ENCODE measurements around the gene SLC13A5.

The SLC13A5 gene

DNA sequence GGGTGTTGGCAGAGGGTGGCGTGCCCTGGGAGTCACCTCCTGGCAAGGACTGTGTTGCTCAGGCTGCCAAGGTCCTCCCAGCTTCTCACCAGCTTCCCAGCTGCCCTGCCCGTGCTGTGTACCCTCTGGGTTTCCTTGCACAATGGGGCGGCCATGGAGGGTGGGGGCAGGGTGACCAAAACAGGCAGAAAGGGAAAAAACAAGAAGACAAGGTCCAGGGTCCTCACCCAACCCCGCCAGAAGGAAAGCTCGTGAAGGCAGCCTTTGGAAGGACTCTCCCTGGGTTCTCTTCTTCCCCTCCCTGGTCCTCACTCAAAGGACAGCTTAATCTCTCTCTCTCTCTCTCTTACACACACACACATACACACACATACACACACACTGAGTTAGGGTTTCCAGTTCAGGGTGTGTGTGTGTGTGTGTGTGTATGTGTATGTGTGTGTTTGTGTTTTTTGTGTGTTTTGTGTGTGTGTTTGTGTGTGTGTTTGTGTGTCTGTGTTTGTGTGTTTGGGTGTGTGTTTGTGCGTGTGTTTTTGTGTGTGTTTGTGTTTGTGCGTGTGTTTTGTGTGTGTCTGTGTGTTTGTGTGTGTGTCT, 2.0 kb downstream of the SLC13A5 start:
- Histone ChIP-seq H3K27ac (ENCODE audit: low read depth, low read length) (no peak overlapping the region), H3K9me3 (ENCODE audit: control insufficient read depth, insufficient read depth, low read length) (peaks cover 3% of the 10 kb centered on the region; the same call in 1 of the 2 replicates), H3K9ac (ENCODE audit: low read depth, low read length) (no peak overlapping the region), H3K4me3 (ENCODE audit: low read depth, low read length) (no peak overlapping the region), H3K36me3 (ENCODE audit: control insufficient read depth, insufficient read depth, low read length) (no peaks in the 10 kb centered on the region), H3K4me1 (ENCODE audit: control insufficient read depth, insufficient read depth, low read length) (peaks cover 10% of the 10 kb centered on the region), H3K27me3 (ENCODE audit: control insufficient read depth, insufficient read depth, low read length) (peaks cover 33% of the 10 kb centered on the region)

DNA sequence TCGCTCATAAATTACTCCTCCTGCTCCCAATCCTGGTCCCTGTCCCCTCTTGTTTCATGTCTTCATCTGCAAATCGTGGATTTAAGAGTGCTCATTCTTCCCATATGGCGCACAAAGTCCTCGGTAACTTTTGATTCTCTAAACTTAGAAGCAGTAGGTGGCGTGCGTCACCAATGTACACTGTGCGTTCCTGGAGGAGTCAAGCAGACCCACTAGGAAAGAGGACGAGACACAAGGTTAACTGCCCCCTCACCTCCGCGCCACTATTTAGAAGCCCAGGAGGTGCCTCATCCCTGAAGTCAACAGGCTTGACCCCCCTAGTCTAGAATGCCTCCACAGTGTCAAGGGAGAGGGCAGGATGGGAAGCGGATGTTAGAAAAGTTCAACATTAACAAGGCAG, 2.9 kb downstream of the SLC13A5 start:
- no peak overlapping the region for H3K27ac ChIP-seq (ENCODE audit: low read depth, low read length)
- peaks cover 10% of the 10 kb centered on the region for H3K4me1 ChIP-seq (ENCODE audit: control insufficient read depth, insufficient read depth, low read length)
- H3K4me3 ChIP-seq (ENCODE audit: low read depth, low read length), result no peak overlapping the region
- H3K36me3 ChIP-seq (ENCODE audit: control insufficient read depth, insufficient read depth, low read length), result no peaks in the 10 kb centered on the region
- no peaks in the 10 kb centered on the region for H3K9me3 ChIP-seq (ENCODE audit: control insufficient read depth, insufficient read depth, low read length)
- no peak overlapping the region for H3K9ac ChIP-seq (ENCODE audit: low read depth, low read length)
- peaks cover 33% of the 10 kb centered on the region for H3K27me3 ChIP-seq (ENCODE audit: control insufficient read depth, insufficient read depth, low read length)

DNA sequence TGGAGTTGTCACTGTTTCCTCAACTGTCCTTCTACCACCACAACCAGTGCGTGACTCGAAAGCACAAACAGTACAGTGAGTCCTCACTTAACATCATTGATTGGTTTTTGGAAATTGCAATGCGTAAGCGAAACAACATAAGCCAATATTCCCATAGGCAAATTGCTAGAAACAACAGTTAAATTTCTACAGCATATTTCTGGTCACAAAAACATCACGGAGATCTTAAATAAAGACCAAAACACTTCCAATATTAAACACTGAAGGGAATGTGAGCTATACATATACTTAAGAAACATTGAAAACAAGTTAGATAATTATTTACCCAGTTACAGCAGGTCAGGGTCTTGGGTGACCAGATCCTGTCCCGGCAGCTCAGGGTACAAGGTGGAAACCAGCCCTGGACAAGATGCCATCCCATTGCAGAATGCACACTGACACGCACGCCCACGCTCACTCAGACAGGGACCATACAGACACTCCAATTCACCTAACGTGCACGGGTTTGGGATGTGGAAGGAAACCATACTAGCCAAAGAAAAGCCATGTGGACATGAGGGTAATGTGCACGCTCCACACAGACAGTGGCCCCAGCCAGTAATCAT, 4.7 kb downstream of the SLC13A5 start:
- Histone ChIP-seq H3K9me3 (ENCODE audit: control insufficient read depth, insufficient read depth, low read length) (no peaks in the 10 kb centered on the region), H3K4me1 (ENCODE audit: control insufficient read depth, insufficient read depth, low read length) (peaks cover 10% of the 10 kb centered on the region), H3K27me3 (ENCODE audit: control insufficient read depth, insufficient read depth, low read length) (peaks cover 18% of the 10 kb centered on the region), H3K9ac (ENCODE audit: low read depth, low read length) (no peak overlapping the region), H3K4me3 (ENCODE audit: low read depth, low read length) (no peak overlapping the region), H3K36me3 (ENCODE audit: control insufficient read depth, insufficient read depth, low read length) (no peaks in the 10 kb centered on the region), H3K27ac (ENCODE audit: low read depth, low read length) (no peak overlapping the region)

DNA sequence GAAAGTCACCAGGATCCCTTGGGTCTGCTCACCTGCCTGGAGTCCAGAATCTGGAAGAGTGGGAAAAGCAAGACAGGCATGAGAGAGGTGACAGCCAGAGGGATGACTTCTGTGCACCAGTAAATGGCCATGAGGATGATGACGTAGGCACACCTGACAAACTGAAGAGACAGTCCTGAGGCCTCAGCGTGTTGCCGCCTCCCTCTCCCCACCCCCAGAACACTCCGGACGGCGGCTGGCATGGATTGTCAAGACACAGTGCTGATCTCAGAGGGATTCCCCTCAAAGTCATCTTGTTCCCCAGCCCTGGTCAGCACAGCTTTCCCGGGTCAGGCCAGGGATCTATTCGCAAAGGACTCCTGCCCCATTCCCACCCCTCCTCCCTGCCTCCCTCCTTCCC, 6.2 kb downstream of the SLC13A5 start:
- Histone ChIP-seq H3K27ac (ENCODE audit: low read depth, low read length) (no peak overlapping the region), H3K4me1 (ENCODE audit: control insufficient read depth, insufficient read depth, low read length) (0 out of 2 replicates have a peak, but pooled peaks cover 1% of the 10 kb centered on the region), H3K4me3 (ENCODE audit: low read depth, low read length) (no peak overlapping the region), H3K9me3 (ENCODE audit: control insufficient read depth, insufficient read depth, low read length) (no peaks in the 10 kb centered on the region), H3K36me3 (ENCODE audit: control insufficient read depth, insufficient read depth, low read length) (no peaks in the 10 kb centered on the region), H3K27me3 (ENCODE audit: control insufficient read depth, insufficient read depth, low read length) (peaks cover 4% of the 10 kb centered on the region), H3K9ac (ENCODE audit: low read depth, low read length) (no peak overlapping the region)

DNA sequence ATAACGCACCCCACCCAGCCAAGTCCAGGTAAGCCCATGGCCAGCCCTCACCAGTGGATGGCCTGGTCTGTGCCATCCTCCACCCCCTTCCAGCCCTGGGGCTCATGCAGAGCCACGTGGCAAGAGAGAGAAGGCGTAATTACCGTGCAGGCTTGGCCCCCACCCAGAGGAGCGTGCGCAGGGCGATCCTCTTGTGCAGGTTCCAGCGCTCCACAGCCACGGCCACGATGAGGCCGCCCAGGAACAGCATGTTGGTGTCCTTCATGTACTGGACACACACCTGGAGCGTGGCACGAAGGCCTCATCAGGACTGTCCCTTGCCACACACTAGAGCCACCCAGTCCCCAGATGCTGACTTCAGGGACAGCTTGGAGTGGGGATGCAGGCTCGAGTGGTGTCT, 6.7 kb downstream of the SLC13A5 start:
- no peak overlapping the region for H3K27ac ChIP-seq (ENCODE audit: low read depth, low read length)
- H3K9ac ChIP-seq (ENCODE audit: low read depth, low read length), result no peak overlapping the region
- no peaks in the 10 kb centered on the region for H3K4me1 ChIP-seq (ENCODE audit: control insufficient read depth, insufficient read depth, low read length)
- H3K36me3 ChIP-seq (ENCODE audit: control insufficient read depth, insufficient read depth, low read length), result no peaks in the 10 kb centered on the region
- no peaks in the 10 kb centered on the region for H3K9me3 ChIP-seq (ENCODE audit: control insufficient read depth, insufficient read depth, low read length)
- no peak overlapping the region for H3K4me3 ChIP-seq (ENCODE audit: low read depth, low read length)
- no peaks in the 10 kb centered on the region for H3K27me3 ChIP-seq (ENCODE audit: control insufficient read depth, insufficient read depth, low read length)

DNA sequence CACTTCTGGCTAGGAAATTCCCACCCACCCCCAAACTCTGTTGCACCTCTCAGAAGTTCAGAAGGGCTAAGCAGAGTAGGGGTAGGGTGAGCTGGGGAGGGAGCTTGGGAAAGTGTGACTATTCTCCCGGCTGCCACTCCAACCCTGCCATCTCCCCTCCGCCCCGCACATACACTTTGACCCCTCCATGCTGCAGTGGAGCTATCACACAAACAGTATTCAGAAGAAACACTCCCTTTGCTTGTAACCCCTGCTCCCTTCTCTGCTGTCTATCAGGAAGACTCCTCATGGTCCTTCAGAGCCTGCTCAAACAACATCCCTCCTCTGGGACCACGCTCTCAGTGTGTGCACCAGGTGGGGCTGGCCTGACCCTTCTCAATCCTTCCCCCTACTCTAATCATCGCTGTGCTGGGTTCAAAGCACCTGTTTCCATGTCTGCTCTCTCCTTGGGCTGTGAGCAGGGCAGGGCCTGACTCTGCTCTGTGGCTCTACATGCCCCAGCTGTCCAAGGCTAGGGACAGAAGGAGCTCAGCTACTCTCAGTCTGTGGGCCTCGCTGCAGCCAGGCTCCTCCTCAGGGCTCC, 8.6 kb downstream of the SLC13A5 start:
- Histone ChIP-seq H3K9me3 (ENCODE audit: control insufficient read depth, insufficient read depth, low read length) (no peaks in the 10 kb centered on the region), H3K36me3 (ENCODE audit: control insufficient read depth, insufficient read depth, low read length) (no peaks in the 10 kb centered on the region), H3K27me3 (ENCODE audit: control insufficient read depth, insufficient read depth, low read length) (no peaks in the 10 kb centered on the region; the same call in 1 of the 2 replicates), H3K9ac (ENCODE audit: low read depth, low read length) (no peak overlapping the region), H3K4me1 (ENCODE audit: control insufficient read depth, insufficient read depth, low read length) (no peaks in the 10 kb centered on the region), H3K27ac (ENCODE audit: low read depth, low read length) (no peak overlapping the region), H3K4me3 (ENCODE audit: low read depth, low read length) (no peak overlapping the region)

DNA sequence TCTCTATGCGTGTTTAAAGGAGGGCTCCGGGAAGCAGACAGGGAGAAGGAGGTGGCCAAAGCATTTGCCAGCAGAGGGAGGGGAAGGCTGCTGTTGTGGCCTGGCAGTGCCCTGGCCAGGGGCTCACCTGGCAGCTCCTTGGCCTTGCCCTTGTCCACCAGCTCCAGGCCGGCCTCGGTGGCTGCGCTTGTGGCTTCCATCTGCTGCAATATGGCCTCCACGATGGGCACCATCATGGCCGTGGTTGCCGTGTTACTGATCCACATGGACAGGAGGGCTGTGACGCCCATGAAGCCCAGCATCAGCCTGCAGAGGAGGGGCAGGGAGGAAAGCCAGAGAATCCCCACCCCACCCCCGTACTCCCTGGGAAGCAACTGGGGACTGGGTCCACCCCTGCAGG, 9.4 kb downstream of the SLC13A5 start:
- Histone ChIP-seq H3K36me3 (ENCODE audit: control insufficient read depth, insufficient read depth, low read length) (no peaks in the 10 kb centered on the region), H3K27me3 (ENCODE audit: control insufficient read depth, insufficient read depth, low read length) (no peaks in the 10 kb centered on the region; the same call in 1 of the 2 replicates), H3K9me3 (ENCODE audit: control insufficient read depth, insufficient read depth, low read length) (no peaks in the 10 kb centered on the region), H3K4me1 (ENCODE audit: control insufficient read depth, insufficient read depth, low read length) (no peaks in the 10 kb centered on the region), H3K4me3 (ENCODE audit: low read depth, low read length) (no peak overlapping the region), H3K27ac (ENCODE audit: low read depth, low read length) (no peak overlapping the region), H3K9ac (ENCODE audit: low read depth, low read length) (no peak overlapping the region)

DNA sequence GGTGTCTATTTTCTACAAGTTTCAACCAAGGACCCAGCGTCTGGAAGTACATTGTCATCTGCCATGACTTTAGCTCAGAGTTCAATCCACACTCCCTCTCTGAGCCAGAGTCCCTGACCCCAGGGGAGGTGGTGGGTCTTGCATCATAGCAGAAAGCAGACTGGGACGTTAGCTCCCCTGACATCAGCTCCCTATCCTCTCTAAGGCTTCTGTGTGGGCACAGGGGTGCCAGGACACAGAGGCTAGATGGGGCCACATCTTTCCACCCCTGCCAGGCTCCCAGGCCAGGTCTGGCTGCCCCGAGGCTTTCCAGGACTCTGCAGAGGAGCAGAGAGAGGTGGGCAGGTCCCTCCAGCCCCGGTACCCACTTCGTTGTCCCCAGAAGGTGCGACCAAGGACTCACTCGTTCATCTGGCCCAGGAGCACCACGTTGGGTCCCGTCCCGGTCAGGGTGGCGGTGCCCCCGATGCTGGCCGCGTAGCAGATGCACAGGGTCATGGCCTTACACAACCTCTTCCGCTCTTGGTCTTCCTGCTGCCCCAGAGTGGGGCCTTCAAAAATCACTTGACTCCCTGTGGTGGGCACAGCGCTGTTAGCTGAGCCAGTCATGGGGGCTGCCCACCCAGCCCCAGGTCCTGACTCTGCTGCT, 10.5 kb downstream of the SLC13A5 start:
- H3K27ac ChIP-seq (ENCODE audit: low read depth, low read length), result no peak overlapping the region
- no peak overlapping the region for H3K4me3 ChIP-seq (ENCODE audit: low read depth, low read length)
- H3K9me3 ChIP-seq (ENCODE audit: control insufficient read depth, insufficient read depth, low read length), result no peaks in the 10 kb centered on the region
- H3K4me1 ChIP-seq (ENCODE audit: control insufficient read depth, insufficient read depth, low read length), result no peaks in the 10 kb centered on the region
- H3K27me3 ChIP-seq (ENCODE audit: control insufficient read depth, insufficient read depth, low read length), result no peaks in the 10 kb centered on the region; the same call in 1 of the 2 replicates
- no peak overlapping the region for H3K9ac ChIP-seq (ENCODE audit: low read depth, low read length)
- H3K36me3 ChIP-seq (ENCODE audit: control insufficient read depth, insufficient read depth, low read length), result no peaks in the 10 kb centered on the region

DNA sequence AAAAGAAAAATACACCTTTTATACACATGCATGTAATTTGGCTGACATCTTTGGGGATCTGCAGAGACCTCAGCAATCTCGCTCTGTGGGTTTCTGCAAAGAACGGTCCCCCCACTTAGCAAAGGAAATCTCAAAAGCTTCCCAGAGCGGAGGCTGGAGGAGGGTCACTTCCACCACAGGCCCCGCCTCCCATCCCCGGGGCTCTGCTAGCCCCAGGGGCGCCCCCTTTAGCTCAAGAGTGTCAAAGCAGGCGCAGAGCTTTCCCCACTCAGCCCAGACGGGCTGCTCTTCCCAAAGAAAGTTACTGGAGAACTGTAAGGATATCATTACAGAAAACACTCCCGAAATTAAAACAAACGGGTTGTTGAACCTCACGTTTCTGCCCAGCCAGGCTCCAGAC, 11.4 kb downstream of the SLC13A5 start:
- Histone ChIP-seq H3K27ac (ENCODE audit: low read depth, low read length) (no peak overlapping the region), H3K4me1 (ENCODE audit: control insufficient read depth, insufficient read depth, low read length) (no peaks in the 10 kb centered on the region), H3K27me3 (ENCODE audit: control insufficient read depth, insufficient read depth, low read length) (no peaks in the 10 kb centered on the region; the same call in 1 of the 2 replicates), H3K4me3 (ENCODE audit: low read depth, low read length) (no peak overlapping the region), H3K9me3 (ENCODE audit: control insufficient read depth, insufficient read depth, low read length) (no peaks in the 10 kb centered on the region), H3K36me3 (ENCODE audit: control insufficient read depth, insufficient read depth, low read length) (no peaks in the 10 kb centered on the region), H3K9ac (ENCODE audit: low read depth, low read length) (no peak overlapping the region)

DNA sequence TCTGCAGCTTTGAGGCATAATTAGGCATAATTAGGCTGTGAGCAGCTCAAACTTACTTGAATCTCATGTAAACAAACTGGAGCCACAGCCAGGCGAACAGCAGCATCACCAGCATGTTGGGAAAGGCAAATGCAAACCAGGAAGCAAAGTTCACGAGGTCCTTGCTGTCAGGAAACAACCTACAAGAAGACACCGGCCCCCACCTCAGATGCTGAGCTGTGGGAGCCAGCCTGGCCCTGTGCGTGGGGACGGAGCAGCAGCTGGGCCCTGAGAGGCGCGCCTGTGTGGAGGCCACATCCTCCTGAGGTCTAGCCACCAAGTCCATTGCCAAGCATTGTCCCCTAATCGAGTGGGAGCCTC, 12.2 kb downstream of the SLC13A5 start:
- no peak overlapping the region for H3K27ac ChIP-seq (ENCODE audit: low read depth, low read length)
- no peaks in the 10 kb centered on the region for H3K36me3 ChIP-seq (ENCODE audit: control insufficient read depth, insufficient read depth, low read length)
- H3K9ac ChIP-seq (ENCODE audit: low read depth, low read length), result no peak overlapping the region
- H3K9me3 ChIP-seq (ENCODE audit: control insufficient read depth, insufficient read depth, low read length), result no peaks in the 10 kb centered on the region
- H3K27me3 ChIP-seq (ENCODE audit: control insufficient read depth, insufficient read depth, low read length), result no peaks in the 10 kb centered on the region; the same call in 1 of the 2 replicates
- no peak overlapping the region for H3K4me3 ChIP-seq (ENCODE audit: low read depth, low read length)
- H3K4me1 ChIP-seq (ENCODE audit: control insufficient read depth, insufficient read depth, low read length), result no peaks in the 10 kb centered on the region
